CD4-positive, alpha-beta T cell (primary cell): ENCODE data around the gene CCS. TPM values are rescaled to one million over a fixed set of nuclear protein-coding genes. Genes with fewer than 3 reads are reported as not detected.

Experiments used
- ATAC-seq: fragments of 200-7000 bp; cut with Tn5 transposase; one replicate; pipeline ENCODE4 v1.10.0; 2022; ENCODE audit warnings: mild to moderate bottlenecking; ENCODE audit not compliant: poor library complexity
- CTCF ChIA-PET: fragments of 350-600 bp; sonication (Branson Sonifier 250); formaldehyde crosslinking; loops from one replicate; lab custom pipeline; 2021; ENCODE audit warnings: antibody characterized with exemption, inconsistent platforms; lab: Charles Lee
- POLR2A ChIA-PET: fragments of 350-600 bp; sonication (Branson Sonifier 250); formaldehyde crosslinking; loops from one replicate; lab custom pipeline; 2021; ENCODE audit warnings: antibody characterized with exemption, inconsistent platforms; lab: Charles Lee
- DNase-seq, 14 experiments: peaks; one replicate each; pipeline ENCODE4 v3.0.0-alpha.2; 2013 to 2020; ENCODE audit warnings: mixed read lengths in 2 of 14
- H3K27ac ChIP-seq, 2 donors: one replicate each; pipeline versions ENCODE4 v1.5.1 to v1.7.0; 2013; ENCODE audit warnings: low read length in 2 of 2, low read depth in 1 of 2, mild to moderate bottlenecking in 1 of 2
- H3K27me3 ChIP-seq, 2 experiments: 1 replicate in 1 of 2; 2 replicates in 1 of 2; pipeline versions ENCODE4 v1.6.1 to v1.7.0; 2013; ENCODE audit warnings: low read length in 2 of 2, control low read depth in 1 of 2, mild to moderate bottlenecking in 1 of 2, moderate library complexity in 1 of 2; ENCODE audit not compliant: insufficient read depth in 2 of 2, control insufficient read depth in 1 of 2
- H3K36me3 ChIP-seq: one replicate; pipeline ENCODE4 v1.6.1; 2013; ENCODE audit warnings: low read length, control low read depth; ENCODE audit not compliant: insufficient read depth
- H3K4me1 ChIP-seq: one replicate; pipeline ENCODE4 v1.6.1; 2013; ENCODE audit warnings: low read length, control low read depth; ENCODE audit not compliant: insufficient read depth
- H3K4me3 ChIP-seq: one replicate; pipeline ENCODE4 v1.5.1; 2013; ENCODE audit warnings: mild to moderate bottlenecking, low read length, moderate library complexity
- H3K9me3 ChIP-seq, 2 experiments: 1 replicate in 1 of 2; 2 replicates in 1 of 2; pipeline versions ENCODE4 v1.6.1 to v1.7.0; 2013; ENCODE audit warnings: low read length in 2 of 2, mild to moderate bottlenecking in 2 of 2, control low read depth in 1 of 2, moderate library complexity in 1 of 2; ENCODE audit not compliant: control insufficient read depth in 1 of 2, insufficient read depth in 1 of 2
- H3K27ac Mint-ChIP-seq: one replicate; pipeline ENCODE4 v1.8.0; 2020; ENCODE audit warnings: mixed read lengths
- H3K27me3 Mint-ChIP-seq: one replicate; pipeline ENCODE4 v1.8.0; 2021; ENCODE audit warnings: mixed read lengths
- H3K36me3 Mint-ChIP-seq: one replicate; pipeline ENCODE4 v1.8.0; 2021; ENCODE audit warnings: low read depth, mixed read lengths
- H3K4me1 Mint-ChIP-seq: one replicate; pipeline ENCODE4 v1.8.0; 2021; ENCODE audit warnings: low read depth, mixed read lengths
- H3K4me3 Mint-ChIP-seq: one replicate; pipeline ENCODE4 v1.8.0; 2020; ENCODE audit warnings: mild to moderate bottlenecking, mixed read lengths
- H3K9me3 Mint-ChIP-seq: one replicate; pipeline ENCODE4 v1.8.0; 2020; ENCODE audit warnings: mixed read lengths
- intact Hi-C, 2 experiments: fragments of 100-400 bp; cut with DNase I in 1 of 2; cut with micrococcal nuclease in 1 of 2; formaldehyde crosslinking; loops; one replicate each; pipeline versions ENCODE4 v1.15.1 to v1.9.0; 2023 to 2025; cut with DNase I, micrococcal nuclease
- total RNA-seq, 174 experiments: library from RNA in 2 of 174; stranded (reverse) in 2 of 174; gene quantifications; one replicate each; pipeline ENCODE4 v1.2.3 and lab custom pipeline; 2021 to 2026
- TF ChIP-seq, protein P1 (sequence below): fragments of 200-600 bp; IDR thresholded peaks from one replicate; pipeline ENCODE4 v1.8.0; 2022; ENCODE audit warnings: antibody characterized with exemption, mild to moderate bottlenecking

CCS gene
- total RNA-seq, 2 experiments from 2014 or later: 25.4 to 26.3 TPM

DNA sequence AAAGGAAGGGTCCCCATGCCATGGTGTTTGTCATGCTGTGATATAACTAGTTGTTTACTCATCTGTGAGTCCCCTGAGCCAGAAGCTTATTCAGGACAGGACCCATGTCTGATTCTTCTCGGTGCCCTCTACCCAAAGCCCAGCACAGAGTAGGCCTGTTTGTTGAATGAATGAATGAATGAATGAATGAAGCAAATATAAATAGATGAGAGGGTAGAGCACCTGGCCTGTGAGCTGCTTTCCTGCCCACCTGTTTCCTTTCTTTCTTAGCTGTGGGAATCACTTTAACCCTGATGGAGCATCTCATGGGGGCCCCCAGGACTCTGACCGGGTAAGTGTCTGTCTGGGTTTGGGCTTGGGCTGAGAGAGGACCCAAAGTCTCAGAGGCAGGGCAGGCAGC is 7.2 kb downstream of the CCS start:
- no peaks in the 10 kb centered on the region for H3K9me3 ChIP-seq
- intact Hi-C loops: no loop called here

DNA sequence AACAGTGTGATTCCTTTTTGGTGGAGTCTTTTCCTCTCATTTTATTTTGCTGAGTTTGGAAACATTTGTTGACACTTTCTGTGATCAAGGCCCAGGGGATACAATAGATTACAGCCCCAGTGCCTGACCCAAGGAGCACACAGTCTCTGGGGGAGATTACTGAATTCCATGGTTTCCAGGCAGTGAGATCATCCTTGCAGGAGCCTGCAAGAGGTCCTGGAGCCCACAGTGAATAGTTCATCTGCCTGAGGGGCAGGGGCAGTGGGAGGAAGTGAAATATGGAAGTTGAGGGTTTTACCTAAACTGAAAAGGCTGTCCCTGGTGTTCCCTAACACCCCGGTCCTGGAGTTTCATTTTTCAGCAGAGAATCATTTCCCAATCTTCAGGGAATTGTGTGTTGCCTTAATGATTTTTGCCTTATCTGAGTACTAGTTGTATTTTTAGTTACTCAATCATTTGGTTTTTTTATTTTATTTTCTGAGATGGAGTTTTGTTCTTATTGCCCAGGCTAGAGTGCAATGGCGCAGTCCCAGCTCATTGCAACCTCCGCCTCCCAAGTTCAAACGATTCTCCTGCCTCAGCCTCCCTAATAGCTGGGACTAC is 7.7 kb downstream of the CCS start:
- Mint-ChIP-seq H3K4me1 (peaks cover 1% of the 10 kb centered on the region), H3K27me3 (no peaks in the 10 kb centered on the region), H3K27ac (no peak overlapping the region), H3K9me3 (no peaks in the 10 kb centered on the region), H3K4me3 (no peak overlapping the region), H3K36me3 (peaks cover 24% of the 10 kb centered on the region)
- no peaks in the 10 kb centered on the region for H3K9me3 ChIP-seq
- no peak overlapping the region for H3K27ac ChIP-seq
- peaks cover 43% of the 10 kb centered on the region for H3K36me3 ChIP-seq
- ChIA-PET POLR2A (no interaction called here), CTCF (no interaction called here)
- TF ChIP-seq, protein P1, sequence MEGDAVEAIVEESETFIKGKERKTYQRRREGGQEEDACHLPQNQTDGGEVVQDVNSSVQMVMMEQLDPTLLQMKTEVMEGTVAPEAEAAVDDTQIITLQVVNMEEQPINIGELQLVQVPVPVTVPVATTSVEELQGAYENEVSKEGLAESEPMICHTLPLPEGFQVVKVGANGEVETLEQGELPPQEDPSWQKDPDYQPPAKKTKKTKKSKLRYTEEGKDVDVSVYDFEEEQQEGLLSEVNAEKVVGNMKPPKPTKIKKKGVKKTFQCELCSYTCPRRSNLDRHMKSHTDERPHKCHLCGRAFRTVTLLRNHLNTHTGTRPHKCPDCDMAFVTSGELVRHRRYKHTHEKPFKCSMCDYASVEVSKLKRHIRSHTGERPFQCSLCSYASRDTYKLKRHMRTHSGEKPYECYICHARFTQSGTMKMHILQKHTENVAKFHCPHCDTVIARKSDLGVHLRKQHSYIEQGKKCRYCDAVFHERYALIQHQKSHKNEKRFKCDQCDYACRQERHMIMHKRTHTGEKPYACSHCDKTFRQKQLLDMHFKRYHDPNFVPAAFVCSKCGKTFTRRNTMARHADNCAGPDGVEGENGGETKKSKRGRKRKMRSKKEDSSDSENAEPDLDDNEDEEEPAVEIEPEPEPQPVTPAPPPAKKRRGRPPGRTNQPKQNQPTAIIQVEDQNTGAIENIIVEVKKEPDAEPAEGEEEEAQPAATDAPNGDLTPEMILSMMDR: no peak
- DNase-seq (no peak), ATAC-seq (no peak)
- intact Hi-C loops: no loop called here
- no peak overlapping the region for H3K4me3 ChIP-seq
- H3K4me1 ChIP-seq: peaks cover 2% of the 10 kb centered on the region
- no peaks in the 10 kb centered on the region for H3K27me3 ChIP-seq

More for the DNA sequence above, 7.2 kb downstream of the CCS start:
- Histone ChIP-seq H3K27me3 (no peaks in the 10 kb centered on the region), H3K36me3 (peaks cover 39% of the 10 kb centered on the region), H3K27ac (no peak overlapping the region), H3K4me3 (no peak overlapping the region), H3K4me1 (peaks cover 8% of the 10 kb centered on the region)
- Mint-ChIP-seq H3K9me3 (no peaks in the 10 kb centered on the region), H3K36me3 (peaks cover 24% of the 10 kb centered on the region), H3K4me1 (peaks cover 6% of the 10 kb centered on the region), H3K27me3 (no peaks in the 10 kb centered on the region), H3K27ac (no peak overlapping the region), H3K4me3 (no peak overlapping the region)
- no peak for DNase-seq
- TF ChIP-seq, protein P1: no peak
- ChIA-PET CTCF (no interaction called here), POLR2A (interaction anchor here (1.3 kb wide), 1 partner anchor 19 kb away, joined by 4 read pairs; no protein-coding TSS in a partner anchor)
- ATAC-seq: no peak

DNA sequence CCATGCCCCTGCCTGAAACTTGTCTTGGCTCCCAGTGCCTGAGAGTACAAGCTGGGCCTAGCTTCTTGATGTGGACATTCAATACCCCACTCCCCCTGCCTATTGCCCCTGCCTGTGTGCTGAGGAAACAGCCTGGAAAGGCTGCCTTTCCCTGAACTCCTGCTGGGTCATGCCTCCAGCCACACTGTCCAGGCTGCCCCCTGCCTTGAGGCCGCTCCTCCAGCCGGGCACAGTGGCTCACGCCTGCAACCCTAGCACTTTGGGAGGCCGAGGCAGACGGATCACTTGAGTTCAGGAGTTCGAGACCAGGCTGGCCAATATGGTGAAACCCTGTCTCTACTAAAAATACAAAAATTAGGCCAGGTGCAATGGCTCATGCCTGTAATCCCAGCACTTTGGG is 10.1 kb downstream of the CCS start:
- no peak overlapping the region for H3K27ac ChIP-seq
- H3K27me3 Mint-ChIP-seq: no peaks in the 10 kb centered on the region
- no peaks in the 10 kb centered on the region for H3K4me1 ChIP-seq
- POLR2A ChIA-PET: no interaction called here
- no peak overlapping the region for H3K27ac Mint-ChIP-seq
- intact Hi-C loops: no loop called here
- peaks cover 24% of the 10 kb centered on the region for H3K36me3 Mint-ChIP-seq
- H3K36me3 ChIP-seq: peaks cover 51% of the 10 kb centered on the region
- H3K9me3 ChIP-seq: no peaks in the 10 kb centered on the region
- H3K4me1 Mint-ChIP-seq: no peaks in the 10 kb centered on the region
- CTCF ChIA-PET: interaction anchor here (0.6 kb wide), 1 partner anchor 1272 kb away, joined by 3 read pairs; no protein-coding TSS in a partner anchor
- no peak overlapping the region for H3K4me3 ChIP-seq
- no peak overlapping the region for H3K4me3 Mint-ChIP-seq
- H3K9me3 Mint-ChIP-seq: no peaks in the 10 kb centered on the region
- no peak for DNase-seq
- ATAC-seq: no peak
- TF ChIP-seq, protein P1: no peak
- no peaks in the 10 kb centered on the region for H3K27me3 ChIP-seq
